Choroid plexus epithelial cell (primary cell): Measurements from ENCODE around the gene TECPR1.
A peak's percentile ranks its signal among the peaks of the same experiment; 100 is the strongest.

ENCODE experiments used
- DNase-seq: peaks from one replicate; pipeline ENCODE4 v3.0.0-alpha.2; 2010; ENCODE audit warnings: low read depth
- H3K4me3 ChIP-seq: 2 replicates; pipeline ENCODE4 v1.5.1; 2011; ENCODE audit warnings: low read depth, mild to moderate bottlenecking, control low read depth, low read length, moderate library complexity
- TF ChIP-seq, protein P1 (sequence below): conservative IDR thresholded peaks from 2 replicates; pipeline ENCODE4 v1.5.1; 2011; ENCODE audit warnings: low read depth, mild to moderate bottlenecking, control low read depth, inconsistent platforms, low read length, moderate library complexity

TECPR1 gene

DNA sequence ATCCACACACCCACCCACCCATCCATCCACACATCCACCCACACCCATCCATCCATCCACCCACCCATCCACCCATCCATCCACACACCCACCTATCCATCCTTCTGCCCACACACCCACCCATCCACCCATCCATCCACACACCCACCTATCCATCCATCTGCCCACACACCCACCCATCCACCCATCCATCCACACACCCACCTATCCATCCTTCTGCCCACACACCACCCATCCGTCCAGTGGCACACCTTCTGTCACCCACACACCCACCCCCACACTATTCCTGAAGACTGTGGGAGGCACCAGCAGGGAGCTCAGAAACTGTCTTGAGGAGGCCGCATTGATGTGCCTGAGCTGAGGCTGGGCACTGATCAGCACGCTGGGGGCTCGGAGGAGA is 9.1 kb downstream of the TECPR1 start:
- DNase-seq = no peak
- TF ChIP-seq, protein P1, sequence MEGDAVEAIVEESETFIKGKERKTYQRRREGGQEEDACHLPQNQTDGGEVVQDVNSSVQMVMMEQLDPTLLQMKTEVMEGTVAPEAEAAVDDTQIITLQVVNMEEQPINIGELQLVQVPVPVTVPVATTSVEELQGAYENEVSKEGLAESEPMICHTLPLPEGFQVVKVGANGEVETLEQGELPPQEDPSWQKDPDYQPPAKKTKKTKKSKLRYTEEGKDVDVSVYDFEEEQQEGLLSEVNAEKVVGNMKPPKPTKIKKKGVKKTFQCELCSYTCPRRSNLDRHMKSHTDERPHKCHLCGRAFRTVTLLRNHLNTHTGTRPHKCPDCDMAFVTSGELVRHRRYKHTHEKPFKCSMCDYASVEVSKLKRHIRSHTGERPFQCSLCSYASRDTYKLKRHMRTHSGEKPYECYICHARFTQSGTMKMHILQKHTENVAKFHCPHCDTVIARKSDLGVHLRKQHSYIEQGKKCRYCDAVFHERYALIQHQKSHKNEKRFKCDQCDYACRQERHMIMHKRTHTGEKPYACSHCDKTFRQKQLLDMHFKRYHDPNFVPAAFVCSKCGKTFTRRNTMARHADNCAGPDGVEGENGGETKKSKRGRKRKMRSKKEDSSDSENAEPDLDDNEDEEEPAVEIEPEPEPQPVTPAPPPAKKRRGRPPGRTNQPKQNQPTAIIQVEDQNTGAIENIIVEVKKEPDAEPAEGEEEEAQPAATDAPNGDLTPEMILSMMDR = no peak
- H3K4me3 ChIP-seq = no peak overlapping the region

DNA sequence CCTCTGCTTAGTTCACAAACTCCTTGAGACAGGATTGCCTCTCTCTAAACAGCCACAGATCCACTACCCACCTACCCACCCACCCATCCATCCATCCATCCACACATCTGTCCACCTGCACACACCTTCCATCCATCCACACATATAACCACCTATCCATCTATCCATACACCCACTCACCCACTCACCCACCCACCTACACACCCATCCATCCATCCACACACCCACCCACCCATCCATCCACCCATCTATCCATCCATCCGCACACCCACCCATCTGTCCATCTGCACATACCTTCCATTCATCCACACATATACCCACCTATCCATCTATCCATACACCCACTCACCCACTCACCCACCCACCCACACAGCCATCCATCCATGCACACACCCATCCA is 9.7 kb downstream of the TECPR1 start:
- DNase-seq = no peak
- no peak overlapping the region for H3K4me3 ChIP-seq
- TF ChIP-seq, protein P1 = no peak

DNA sequence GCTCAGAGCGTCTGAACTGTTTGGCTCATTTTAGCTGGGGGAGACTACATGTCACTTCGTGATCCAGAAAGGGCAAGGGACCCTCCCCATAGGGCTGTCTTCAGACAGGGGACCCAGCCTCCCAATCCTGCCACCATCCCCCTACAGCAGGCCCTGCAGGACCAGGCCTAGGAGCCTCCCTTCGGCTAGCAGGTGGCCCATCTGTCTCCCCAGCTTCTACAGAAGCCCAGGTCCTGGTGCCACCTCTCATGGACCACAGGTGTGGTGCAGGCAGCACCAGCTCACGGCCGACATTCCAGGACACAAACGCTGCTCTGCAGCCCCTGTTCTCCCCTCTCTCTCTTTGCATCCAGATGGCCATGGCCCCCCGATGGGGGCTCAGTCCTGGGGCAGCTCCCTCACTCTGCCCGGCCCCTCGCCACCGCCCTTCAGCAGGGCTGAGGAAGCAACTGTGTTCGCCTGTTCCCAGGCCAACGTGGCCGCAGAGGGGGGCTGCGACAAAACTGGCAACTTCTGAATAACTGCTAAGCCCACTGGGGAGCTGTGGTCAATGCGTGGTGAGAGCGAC is 10.3 kb downstream of the TECPR1 start:
- TF ChIP-seq, protein P1 = no peak
- H3K4me3 ChIP-seq = no peak overlapping the region
- no peak for DNase-seq

DNA sequence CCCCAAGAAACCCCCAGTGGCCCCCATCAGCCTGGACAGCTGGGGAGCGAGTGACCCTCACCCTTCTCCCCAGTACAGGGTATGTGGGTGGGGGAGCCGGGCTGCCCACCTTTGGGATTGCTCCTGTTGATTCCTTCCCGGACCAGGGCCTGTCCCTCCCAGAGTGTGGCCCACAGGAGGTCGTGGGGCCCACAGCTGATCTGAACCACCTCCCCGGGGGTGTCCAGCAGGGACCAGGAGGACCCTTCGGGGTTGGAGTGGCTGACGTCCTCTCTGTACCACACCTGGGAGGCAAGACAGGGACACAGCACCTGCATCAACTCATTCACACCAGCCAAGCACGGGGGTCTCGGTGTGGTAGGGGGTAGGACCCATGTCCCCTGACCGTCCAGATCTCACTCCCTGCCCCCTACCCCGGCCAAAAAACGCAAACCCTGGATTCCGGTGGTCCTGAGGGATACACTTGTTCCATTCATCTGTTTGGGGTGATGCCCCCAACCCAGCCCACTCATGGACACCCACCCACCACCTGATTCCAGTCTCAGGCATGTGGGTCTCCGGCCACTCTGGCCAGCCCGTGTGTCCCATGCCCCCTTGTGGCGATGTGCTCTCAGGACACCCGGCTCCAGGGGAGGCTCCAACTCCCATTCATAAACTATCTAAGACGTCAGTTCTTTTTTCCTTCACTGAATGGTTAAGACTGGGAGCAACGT is 10.9 kb downstream of the TECPR1 start:
- DNase-seq = peak; percentile 70
- TF ChIP-seq, protein P1 = peak; percentile 93
- no peak overlapping the region for H3K4me3 ChIP-seq

DNA sequence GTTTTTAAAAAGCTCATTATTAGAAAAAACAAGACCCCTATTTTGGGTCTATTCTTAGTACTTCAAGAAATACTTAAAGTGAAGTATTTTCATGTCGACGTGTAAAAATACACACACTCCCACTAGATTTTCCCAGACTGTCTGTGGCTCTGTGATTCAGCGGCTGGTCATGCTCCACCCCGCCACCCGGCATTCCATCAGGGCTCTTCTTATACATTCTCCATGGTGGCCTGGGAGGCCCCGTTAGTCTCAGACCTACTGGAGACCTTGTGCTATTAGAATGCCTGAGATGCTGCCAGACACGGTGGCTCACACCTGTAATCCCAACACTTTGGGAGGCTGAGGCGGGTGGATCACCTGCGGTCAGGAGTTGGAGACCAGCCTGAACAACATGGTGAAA is 13.1 kb downstream of the TECPR1 start:
- peak; percentile 12 for DNase-seq
- TF ChIP-seq, protein P1 = no peak
- no peak overlapping the region for H3K4me3 ChIP-seq

DNA sequence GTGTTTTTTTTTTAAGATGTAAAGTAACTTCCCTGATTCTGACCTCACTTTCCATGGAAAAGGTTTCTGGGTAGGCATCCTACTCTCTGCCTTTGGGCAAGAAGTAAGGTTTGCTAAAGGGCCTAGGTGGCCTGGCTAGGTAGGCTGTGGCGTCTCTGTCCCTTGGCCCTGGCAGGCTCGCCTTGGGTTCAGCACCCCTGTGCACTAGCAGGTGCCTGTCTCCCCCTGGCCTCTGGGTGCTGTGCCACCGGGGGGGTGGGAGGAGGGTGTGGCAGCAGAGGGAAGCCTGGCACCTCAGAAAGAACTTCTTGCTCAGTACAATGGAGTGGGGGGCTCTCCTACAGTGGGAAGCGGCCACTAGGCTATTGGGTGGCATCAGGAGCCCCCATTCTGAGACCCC is 14.0 kb downstream of the TECPR1 start:
- no peak overlapping the region for H3K4me3 ChIP-seq
- TF ChIP-seq, protein P1 = no peak
- DNase-seq = no peak
